ENCODE results near the gene SEC23IP.
A peak's percentile ranks its signal among the peaks of the same experiment; 100 is the strongest.

The SEC23IP gene

GRCh38 chr10:119893074-119893473, 544 bp downstream of the SEC23IP start:
- peaks cover 16% of the 10 kb centered on the region for H3K27me3 Mint-ChIP-seq (ENCODE audit: low read depth, poor library complexity)
- H3K4me1 Mint-ChIP-seq: peaks cover 38% of the 10 kb centered on the region
- DNase-seq: no peak
- H3K9me3 Mint-ChIP-seq: peaks cover 16% of the 10 kb centered on the region
- peaks cover 34% of the 10 kb centered on the region for H3K36me3 Mint-ChIP-seq (ENCODE audit: low read depth)
- peak overlapping the region; percentile 98 for H3K4me3 Mint-ChIP-seq
- TF ChIP-seq, protein P1, sequence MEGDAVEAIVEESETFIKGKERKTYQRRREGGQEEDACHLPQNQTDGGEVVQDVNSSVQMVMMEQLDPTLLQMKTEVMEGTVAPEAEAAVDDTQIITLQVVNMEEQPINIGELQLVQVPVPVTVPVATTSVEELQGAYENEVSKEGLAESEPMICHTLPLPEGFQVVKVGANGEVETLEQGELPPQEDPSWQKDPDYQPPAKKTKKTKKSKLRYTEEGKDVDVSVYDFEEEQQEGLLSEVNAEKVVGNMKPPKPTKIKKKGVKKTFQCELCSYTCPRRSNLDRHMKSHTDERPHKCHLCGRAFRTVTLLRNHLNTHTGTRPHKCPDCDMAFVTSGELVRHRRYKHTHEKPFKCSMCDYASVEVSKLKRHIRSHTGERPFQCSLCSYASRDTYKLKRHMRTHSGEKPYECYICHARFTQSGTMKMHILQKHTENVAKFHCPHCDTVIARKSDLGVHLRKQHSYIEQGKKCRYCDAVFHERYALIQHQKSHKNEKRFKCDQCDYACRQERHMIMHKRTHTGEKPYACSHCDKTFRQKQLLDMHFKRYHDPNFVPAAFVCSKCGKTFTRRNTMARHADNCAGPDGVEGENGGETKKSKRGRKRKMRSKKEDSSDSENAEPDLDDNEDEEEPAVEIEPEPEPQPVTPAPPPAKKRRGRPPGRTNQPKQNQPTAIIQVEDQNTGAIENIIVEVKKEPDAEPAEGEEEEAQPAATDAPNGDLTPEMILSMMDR (IDR thresholded peaks at IDR 0.05): no peak
- H3K27ac Mint-ChIP-seq: peak overlapping the region; percentile 26

DNA sequence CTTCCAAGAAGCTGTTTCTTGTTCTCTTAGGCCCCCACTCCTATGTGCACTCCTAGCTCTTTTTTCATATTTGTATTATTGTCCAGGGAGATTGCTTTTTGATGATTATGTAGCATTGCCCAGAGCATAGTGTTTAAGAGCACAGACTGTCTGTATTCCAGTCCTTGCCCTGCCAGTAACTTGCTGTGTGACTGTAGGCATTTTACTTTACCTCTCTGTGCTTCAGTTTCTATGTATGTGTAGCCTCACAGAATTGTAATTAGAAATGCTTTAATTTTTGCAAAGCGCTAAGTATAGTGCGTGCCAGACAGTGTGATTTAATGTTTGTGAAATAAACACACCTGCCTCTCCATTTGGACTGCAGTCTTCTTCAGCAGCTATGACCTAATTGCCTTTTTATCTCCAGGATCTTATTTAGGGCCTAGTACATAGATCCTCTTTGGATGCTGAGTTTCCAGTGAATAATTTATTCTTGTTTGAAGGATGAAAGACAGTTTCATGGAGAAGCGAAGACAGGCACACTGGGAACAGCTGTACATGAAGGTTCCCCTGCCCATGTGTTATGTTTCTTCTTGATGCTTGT, 1.4 kb downstream of the SEC23IP start:
- Mint-ChIP-seq H3K4me1 (peaks cover 30% of the 10 kb centered on the region), H3K36me3 (ENCODE audit: low read depth) (peaks cover 43% of the 10 kb centered on the region), H3K27me3 (ENCODE audit: low read depth, poor library complexity) (peaks cover 13% of the 10 kb centered on the region), H3K27ac (no peak overlapping the region), H3K9me3 (peaks cover 16% of the 10 kb centered on the region), H3K4me3 (peak overlapping the region; percentile 98)
- DNase-seq: no peak
- TF ChIP-seq, protein P1 (IDR thresholded peaks at IDR 0.05): no peak

GRCh38 chr10:119896061-119896655, 3.6 kb downstream of the SEC23IP start:
- no peak for DNase-seq
- Mint-ChIP-seq H3K36me3 (ENCODE audit: low read depth) (peaks cover 47% of the 10 kb centered on the region), H3K27me3 (ENCODE audit: low read depth, poor library complexity) (peaks cover 3% of the 10 kb centered on the region), H3K9me3 (peaks cover 6% of the 10 kb centered on the region), H3K27ac (no peak overlapping the region), H3K4me1 (peaks cover 26% of the 10 kb centered on the region), H3K4me3 (no peak overlapping the region)
- TF ChIP-seq, protein P1 (IDR thresholded peaks at IDR 0.05): no peak

GRCh38 chr10:119896937-119897770, 4.6 kb downstream of the SEC23IP start:
- H3K27me3 Mint-ChIP-seq (ENCODE audit: low read depth, poor library complexity): peaks cover 3% of the 10 kb centered on the region
- peaks cover 23% of the 10 kb centered on the region for H3K4me1 Mint-ChIP-seq
- no peak overlapping the region for H3K27ac Mint-ChIP-seq
- TF ChIP-seq, protein P1 (IDR thresholded peaks at IDR 0.05): no peak
- no peak for DNase-seq
- peaks cover 3% of the 10 kb centered on the region for H3K9me3 Mint-ChIP-seq
- H3K4me3 Mint-ChIP-seq: no peak overlapping the region
- H3K36me3 Mint-ChIP-seq (ENCODE audit: low read depth): peaks cover 46% of the 10 kb centered on the region

GRCh38 chr10:119898577-119898976, 6.0 kb downstream of the SEC23IP start:
- H3K4me3 Mint-ChIP-seq: no peak overlapping the region
- no peak for DNase-seq
- H3K27ac Mint-ChIP-seq: no peak overlapping the region
- H3K9me3 Mint-ChIP-seq: no peaks in the 10 kb centered on the region
- TF ChIP-seq, protein P1 (IDR thresholded peaks at IDR 0.05): no peak
- peaks cover 53% of the 10 kb centered on the region for H3K36me3 Mint-ChIP-seq (ENCODE audit: low read depth)
- peaks cover 18% of the 10 kb centered on the region for H3K4me1 Mint-ChIP-seq
- H3K27me3 Mint-ChIP-seq (ENCODE audit: low read depth, poor library complexity): peaks cover 3% of the 10 kb centered on the region

Measured in nephron progenitor cell (in vitro differentiated cells).